Adipocyte (in vitro differentiated cells): ENCODE data around the gene VAPB.
A peak's percentile ranks its signal among the peaks of the same experiment; 100 is the strongest.

Experiments used
- DNase-seq: peaks from one replicate; pipeline ENCODE4 v3.0.0-alpha.2; 2015; ENCODE audit warnings: low read depth
- H3K27me3 ChIP-seq: replicated peaks from 2 replicates; pipeline ENCODE4 v1.7.0; 2013; ENCODE audit warnings: mild to moderate bottlenecking, low read length, moderate library complexity; ENCODE audit not compliant: control insufficient read depth, insufficient read depth
- H3K36me3 ChIP-seq: 2 replicates; pipeline ENCODE4 v1.7.0; 2013; ENCODE audit warnings: low read length, mild to moderate bottlenecking, moderate library complexity; ENCODE audit not compliant: control insufficient read depth, insufficient read depth, severe bottlenecking
- H3K4me1 ChIP-seq: 2 replicates; pipeline ENCODE4 v1.7.0; 2013; ENCODE audit warnings: mild to moderate bottlenecking, low read length, moderate library complexity; ENCODE audit not compliant: control insufficient read depth, insufficient read depth
- H3K4me3 ChIP-seq: 2 replicates; pipeline ENCODE4 v1.7.0; 2013; ENCODE audit warnings: mild to moderate bottlenecking, low read length, moderate library complexity
- H3K9ac ChIP-seq: 2 replicates; pipeline ENCODE4 v1.7.0; 2013; ENCODE audit warnings: mild to moderate bottlenecking, low read length, moderate library complexity
- H3K9me3 ChIP-seq: 2 replicates; pipeline ENCODE4 v1.7.0; 2013; ENCODE audit warnings: mild to moderate bottlenecking, low read length, moderate library complexity; ENCODE audit not compliant: control insufficient read depth

Gene VAPB

GRCh38 chr20:58440021-58440767, 51.2 kb downstream of the VAPB start:
- Histone ChIP-seq H3K27me3 (no peaks in the 10 kb centered on the region), H3K4me3 (no peak overlapping the region), H3K9ac (peak overlapping the region; percentile 22), H3K4me1 (peaks cover 21% of the 10 kb centered on the region), H3K36me3 (peaks cover 31% of the 10 kb centered on the region), H3K9me3 (no peaks in the 10 kb centered on the region)
- DNase-seq = no peak

DNA sequence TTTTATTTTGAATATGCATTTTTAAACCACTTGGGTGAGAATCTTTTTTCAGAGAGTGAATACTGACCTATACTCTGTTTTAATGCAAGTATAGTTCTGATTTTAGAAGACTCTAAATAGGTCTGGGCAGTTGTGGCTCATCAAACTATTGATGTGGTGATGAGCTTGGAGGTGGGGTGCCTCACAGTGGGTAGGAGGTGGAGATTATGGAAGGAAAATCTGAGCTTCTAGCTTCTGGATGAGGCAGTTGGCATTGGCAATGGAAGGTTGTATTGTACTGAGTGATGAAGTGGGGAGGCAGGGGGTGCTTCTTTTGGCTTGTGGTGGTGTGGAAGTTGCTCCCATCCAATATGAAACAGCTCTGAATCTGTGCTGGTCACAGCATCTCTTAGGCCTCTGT, 52.7 kb downstream of the VAPB start:
- Histone ChIP-seq H3K9me3 (no peaks in the 10 kb centered on the region), H3K9ac (no peak overlapping the region), H3K4me1 (peaks cover 18% of the 10 kb centered on the region), H3K36me3 (peaks cover 42% of the 10 kb centered on the region), H3K4me3 (no peak overlapping the region), H3K27me3 (no peaks in the 10 kb centered on the region)
- DNase-seq = no peak

GRCh38 chr20:58444746-58445255, 55.8 kb downstream of the VAPB start:
- DNase-seq = no peak
- Histone ChIP-seq H3K9ac (no peak overlapping the region), H3K4me3 (no peak overlapping the region), H3K9me3 (no peaks in the 10 kb centered on the region), H3K36me3 (peaks cover 49% of the 10 kb centered on the region), H3K27me3 (no peaks in the 10 kb centered on the region), H3K4me1 (peaks cover 10% of the 10 kb centered on the region)

DNA sequence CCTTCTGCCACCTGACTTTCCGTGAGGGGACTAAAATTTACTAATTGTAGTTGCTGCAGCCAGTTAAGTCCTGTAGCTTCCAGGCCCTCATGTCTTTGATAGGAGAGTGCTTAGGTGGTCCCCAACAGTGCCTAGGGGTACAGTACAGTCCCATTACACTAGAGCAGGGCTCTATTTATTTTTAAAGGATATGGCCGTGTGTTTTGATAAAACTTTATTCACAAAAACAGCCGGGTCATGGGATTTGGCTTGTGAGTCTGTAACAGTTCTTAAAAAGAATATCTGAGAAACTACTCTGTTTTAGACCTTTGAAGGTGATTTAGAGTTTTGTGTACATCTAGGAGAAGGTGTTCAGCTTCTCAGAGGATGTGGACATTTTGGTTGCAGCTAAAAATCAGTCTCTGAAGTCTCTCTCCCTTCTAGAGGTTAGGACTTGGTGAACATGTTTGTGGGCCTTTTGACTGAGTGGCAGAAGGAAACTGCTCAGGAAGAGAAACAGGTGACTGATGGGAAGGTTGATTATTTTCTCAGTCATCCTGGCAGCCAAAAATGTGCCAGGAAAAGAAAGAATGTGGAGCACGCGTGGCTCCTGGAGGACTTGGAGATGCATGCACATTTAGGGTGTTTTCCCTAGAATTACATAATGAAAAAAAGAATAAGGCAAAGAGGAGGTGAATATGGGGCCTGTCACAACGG, 57.4 kb downstream of the VAPB start:
- Histone ChIP-seq H3K27me3 (no peaks in the 10 kb centered on the region), H3K36me3 (peaks cover 50% of the 10 kb centered on the region), H3K4me1 (no peaks in the 10 kb centered on the region), H3K9ac (no peak overlapping the region), H3K4me3 (no peak overlapping the region), H3K9me3 (no peaks in the 10 kb centered on the region)
- DNase-seq = no peak

GRCh38 chr20:58446960-58447265, 57.9 kb downstream of the VAPB start:
- Histone ChIP-seq H3K27me3 (no peaks in the 10 kb centered on the region), H3K36me3 (peaks cover 54% of the 10 kb centered on the region), H3K4me1 (no peaks in the 10 kb centered on the region)

DNA sequence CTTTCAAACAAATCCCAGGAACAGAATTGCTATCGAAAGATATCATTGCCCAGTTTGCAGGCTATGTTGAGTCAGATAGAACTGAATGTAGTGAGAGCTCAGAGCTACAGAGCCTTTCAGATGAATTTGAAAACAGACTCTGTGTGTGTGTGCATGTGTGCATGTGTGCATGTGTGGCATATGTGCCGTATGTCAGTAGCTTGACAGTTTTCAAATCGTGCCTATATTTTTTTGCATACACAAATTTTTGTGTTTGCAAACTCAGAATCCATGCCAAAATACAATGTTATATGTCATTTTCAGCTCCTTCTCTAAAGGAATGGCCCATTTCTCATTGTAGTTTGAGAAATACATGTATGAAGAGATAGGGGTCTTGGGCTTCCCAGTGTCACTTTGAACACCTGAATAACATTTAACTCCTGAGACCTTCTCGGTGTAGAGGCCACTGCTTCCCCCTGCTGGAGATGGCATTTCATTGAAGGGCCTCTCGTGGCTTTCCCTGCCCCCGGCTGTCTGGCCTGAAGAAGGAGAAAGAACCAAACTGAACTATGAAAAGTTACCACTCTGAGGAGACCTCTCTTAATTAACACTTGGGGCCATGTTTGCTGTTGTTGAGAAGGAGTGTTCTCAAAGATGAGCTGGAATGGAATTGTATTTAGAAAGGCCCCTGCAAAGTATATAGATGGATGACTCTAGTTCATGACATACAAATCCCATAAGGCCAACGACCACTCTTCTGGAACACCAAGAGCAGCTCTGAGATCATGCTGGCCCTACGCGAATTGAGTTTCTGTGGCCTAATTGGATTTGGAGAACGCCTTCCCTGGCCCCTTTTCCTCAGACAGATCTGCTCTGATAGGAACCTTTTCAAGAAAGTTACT, 58.7 kb downstream of the VAPB start:
- peaks cover 53% of the 10 kb centered on the region for H3K36me3 ChIP-seq
- H3K9me3 ChIP-seq = no peaks in the 10 kb centered on the region
- H3K9ac ChIP-seq = no peak overlapping the region
- DNase-seq = peak; percentile 74
- no peaks in the 10 kb centered on the region for H3K4me1 ChIP-seq
- H3K4me3 ChIP-seq = no peak overlapping the region
- no peaks in the 10 kb centered on the region for H3K27me3 ChIP-seq

More at GRCh38 chr20:58446960-58447265, 57.9 kb downstream of the VAPB start:
- no peak overlapping the region for H3K4me3 ChIP-seq
- no peak for DNase-seq
- H3K9ac ChIP-seq = no peak overlapping the region
- no peaks in the 10 kb centered on the region for H3K9me3 ChIP-seq

- H3K4me1 ChIP-seq = no peaks in the 10 kb centered on the region
- H3K27me3 ChIP-seq = no peaks in the 10 kb centered on the region
- H3K9me3 ChIP-seq = no peaks in the 10 kb centered on the region
- no peak overlapping the region for H3K9ac ChIP-seq
- no peak for DNase-seq
- H3K36me3 ChIP-seq = peaks cover 47% of the 10 kb centered on the region
- H3K4me3 ChIP-seq = no peak overlapping the region
These were observed 59.9 kb downstream of the VAPB start for GRCh38 chr20:58448958-58449357.

- peaks cover 39% of the 10 kb centered on the region for H3K36me3 ChIP-seq
- H3K9me3 ChIP-seq = peaks cover under 1% of the 10 kb centered on the region
- H3K27me3 ChIP-seq = no peaks in the 10 kb centered on the region
- no peak overlapping the region for H3K9ac ChIP-seq
- no peak overlapping the region for H3K4me3 ChIP-seq
- DNase-seq = no peak
- H3K4me1 ChIP-seq = no peaks in the 10 kb centered on the region
These were observed 60.7 kb downstream of the VAPB start for GRCh38 chr20:58449681-58450221.

- H3K27me3 ChIP-seq = no peaks in the 10 kb centered on the region
These were observed 61.2 kb downstream of the VAPB start for GRCh38 chr20:58450254-58450653.

DNA sequence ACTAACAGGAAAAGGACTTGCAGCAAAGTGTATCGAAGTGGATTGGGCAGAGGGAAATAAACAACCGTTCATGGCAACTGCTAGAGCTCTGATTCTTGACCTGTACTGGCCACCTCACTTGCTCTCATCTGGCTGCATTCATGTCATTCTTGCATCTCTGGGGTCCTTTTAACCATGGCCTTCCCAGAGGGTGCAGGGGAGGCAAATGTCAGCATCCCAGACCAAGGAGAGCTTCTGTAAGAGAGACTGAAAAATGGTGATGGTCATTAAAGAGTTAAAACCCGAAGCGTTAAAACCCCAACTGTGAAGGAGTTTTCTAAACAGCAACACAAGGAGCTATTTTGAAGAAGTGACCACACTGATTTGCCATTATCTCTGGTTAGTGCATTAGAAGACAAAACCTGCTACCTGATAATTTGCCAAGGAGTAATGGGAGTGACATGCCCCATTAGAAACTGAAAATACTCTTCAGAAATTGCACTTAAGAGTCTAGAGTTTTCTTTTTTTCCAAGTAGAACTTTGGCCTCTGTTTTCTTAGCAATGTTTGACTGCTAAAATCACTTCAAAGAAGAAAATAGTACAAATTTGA, 63.7 kb downstream of the VAPB start:
- Histone ChIP-seq H3K4me3 (no peak overlapping the region), H3K9me3 (peaks cover 6% of the 10 kb centered on the region), H3K36me3 (peaks cover 18% of the 10 kb centered on the region)

More at GRCh38 chr20:58450254-58450653, 61.2 kb downstream of the VAPB start:
- H3K4me3 ChIP-seq = no peak overlapping the region
- no peak for DNase-seq
- no peaks in the 10 kb centered on the region for H3K4me1 ChIP-seq
- no peak overlapping the region for H3K9ac ChIP-seq
- H3K9me3 ChIP-seq = peaks cover 6% of the 10 kb centered on the region
- H3K36me3 ChIP-seq = peaks cover 34% of the 10 kb centered on the region

More for the DNA sequence above, 63.7 kb downstream of the VAPB start:
- H3K4me1 ChIP-seq = no peaks in the 10 kb centered on the region
- no peak overlapping the region for H3K9ac ChIP-seq
- no peaks in the 10 kb centered on the region for H3K27me3 ChIP-seq
- DNase-seq = no peak
